Glomerular visceral epithelial cell (primary cell): Measurements from ENCODE around the gene ARHGAP22.

Experiments
- DNase-seq: peaks from one replicate; pipeline ENCODE4 v3.0.0-alpha.2; 2016; ENCODE audit errors: extremely low spot score

The ARHGAP22 gene

DNA sequence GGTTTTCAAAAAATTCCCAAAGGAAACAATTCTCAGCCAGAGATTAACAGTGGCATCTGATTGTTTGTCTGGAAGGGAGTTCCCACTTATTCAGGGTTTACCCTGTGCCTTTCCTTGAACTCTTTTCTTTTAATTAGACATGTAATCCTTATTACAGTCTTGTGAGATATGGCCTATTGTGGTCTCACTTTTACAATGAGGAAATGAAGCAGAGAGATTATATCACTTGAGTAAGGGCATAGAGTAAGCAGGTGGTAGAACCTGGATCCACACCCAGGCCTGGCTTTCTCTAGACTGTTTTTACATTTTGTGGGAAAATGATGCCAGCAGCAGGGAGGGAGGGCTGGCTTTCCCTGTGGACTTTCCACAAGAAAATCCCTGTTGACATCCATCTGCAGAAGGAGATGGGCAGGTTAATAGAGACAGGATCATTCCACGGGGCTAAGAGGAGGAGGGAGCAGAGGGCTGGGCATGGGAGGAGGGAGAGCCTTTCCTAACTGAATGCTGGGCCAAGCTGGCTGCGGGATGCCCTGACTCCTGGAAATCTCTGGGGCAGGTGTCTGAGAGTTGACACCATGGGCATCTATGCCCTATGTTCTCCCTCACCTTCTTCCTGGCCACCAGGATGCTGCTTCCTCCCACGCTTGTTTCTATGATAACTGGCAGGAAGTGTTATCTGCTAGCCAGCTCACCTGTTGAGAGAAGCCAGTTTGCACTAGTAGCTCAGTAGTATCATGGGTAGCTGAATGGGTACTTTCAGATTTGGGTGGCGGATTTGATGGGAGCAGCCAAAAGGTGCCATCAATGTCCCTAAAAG, 28.7 kb upstream of the ARHGAP22 start:
- DNase-seq = no peak

DNA sequence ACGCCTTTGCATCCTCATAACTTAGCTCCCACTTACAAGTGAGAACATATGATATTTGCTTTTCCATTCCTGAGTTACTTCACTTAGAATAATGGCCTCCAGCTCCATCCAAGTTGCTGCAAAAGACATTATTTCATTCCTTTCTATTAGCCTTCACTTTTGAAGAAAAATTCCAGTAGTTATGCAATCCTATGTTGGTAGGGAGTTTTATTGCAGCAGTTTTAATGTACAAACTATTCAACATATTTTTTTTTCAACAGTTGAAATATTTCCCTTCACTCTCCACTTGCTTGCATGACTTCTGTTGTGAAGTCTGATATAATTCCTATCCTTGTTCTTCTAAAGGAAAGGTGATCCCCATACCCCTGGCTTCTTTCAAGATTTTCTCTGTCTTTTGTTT, 27.3 kb upstream of the ARHGAP22 start:
- DNase-seq = no peak

DNA sequence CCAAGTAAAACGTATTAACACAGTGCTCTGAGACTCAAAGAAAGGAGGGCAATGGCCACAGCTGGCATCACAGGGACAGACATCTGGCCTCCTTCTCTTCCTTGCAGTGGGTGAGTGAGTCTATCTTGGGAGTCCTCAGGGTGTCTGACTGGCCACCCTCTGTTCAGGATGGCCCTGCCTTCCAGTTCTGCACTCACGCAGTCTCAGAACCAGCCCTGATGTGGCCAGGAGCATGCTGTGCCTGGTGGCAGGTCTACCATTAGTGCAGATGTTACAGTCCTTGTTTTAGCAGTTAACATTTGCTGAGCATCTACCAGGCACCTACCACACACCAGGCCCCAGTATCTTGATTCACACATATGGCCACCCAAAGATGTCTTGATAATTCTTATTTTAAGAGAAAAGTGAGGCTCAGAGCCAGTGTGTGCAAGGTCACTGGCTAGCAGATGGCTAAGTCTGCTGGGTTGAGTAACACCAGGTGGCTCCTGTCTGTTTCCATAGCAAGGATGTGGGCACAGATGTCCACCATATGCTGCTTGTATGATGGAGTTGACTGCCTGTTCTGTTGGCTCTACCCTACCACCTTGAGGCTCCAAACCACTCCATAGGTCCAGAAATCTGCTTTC, 23.2 kb upstream of the ARHGAP22 start:
- no peak for DNase-seq

DNA sequence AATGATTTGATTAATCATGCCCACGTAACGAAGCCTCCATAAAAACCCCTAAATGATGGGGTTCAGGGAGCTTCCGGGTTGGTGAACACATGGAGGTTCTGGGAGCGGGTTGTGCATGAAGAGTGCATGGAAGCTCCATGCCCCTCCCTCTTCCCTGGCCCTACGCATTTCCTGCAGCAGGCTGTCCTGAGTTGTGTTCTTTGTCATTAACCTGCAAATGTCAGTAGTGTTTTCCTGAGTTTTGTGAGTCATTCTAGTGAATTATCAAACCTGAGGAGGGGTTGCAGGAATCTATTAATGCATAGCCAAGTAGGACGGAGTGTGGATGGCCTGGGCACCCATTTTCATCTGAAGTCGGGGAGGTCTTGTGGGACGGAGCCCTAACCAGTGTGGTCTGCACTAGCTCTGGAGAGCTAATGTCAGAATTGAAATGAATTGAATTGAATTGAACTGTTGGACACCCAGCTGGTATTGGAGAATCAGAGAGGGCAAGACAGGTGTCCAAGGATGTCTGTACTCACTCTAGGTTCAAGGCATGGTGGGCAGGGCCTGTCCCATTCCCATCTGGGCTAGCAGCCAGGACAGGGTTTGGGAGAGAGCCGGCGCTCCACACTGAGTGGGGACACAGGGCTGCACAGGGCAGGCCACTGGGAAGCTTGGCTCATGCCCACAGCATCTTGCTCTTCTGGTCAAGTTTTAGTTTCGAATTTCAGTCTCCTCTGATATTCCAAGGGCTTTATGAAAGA, 22.3 kb upstream of the ARHGAP22 start:
- no peak for DNase-seq

DNA sequence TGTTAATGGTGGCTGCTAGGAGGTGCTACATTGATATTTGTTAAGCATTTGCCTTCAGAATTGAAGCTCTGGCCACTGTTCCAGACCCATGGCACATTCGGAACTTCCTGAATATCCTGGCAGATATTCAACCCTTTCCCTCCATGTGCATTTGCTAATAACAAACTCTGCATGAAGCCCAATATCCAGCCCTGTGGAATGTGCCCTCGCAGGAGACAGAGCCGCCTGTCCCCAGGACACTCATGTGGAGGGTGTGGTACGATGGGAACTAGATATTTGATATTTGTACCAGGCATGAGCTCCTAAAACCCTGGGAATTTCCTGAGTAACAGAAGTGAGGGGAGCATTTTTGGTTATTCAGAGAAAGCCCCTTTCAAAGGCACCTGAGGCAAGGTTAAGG, 21.6 kb upstream of the ARHGAP22 start:
- no peak for DNase-seq

DNA sequence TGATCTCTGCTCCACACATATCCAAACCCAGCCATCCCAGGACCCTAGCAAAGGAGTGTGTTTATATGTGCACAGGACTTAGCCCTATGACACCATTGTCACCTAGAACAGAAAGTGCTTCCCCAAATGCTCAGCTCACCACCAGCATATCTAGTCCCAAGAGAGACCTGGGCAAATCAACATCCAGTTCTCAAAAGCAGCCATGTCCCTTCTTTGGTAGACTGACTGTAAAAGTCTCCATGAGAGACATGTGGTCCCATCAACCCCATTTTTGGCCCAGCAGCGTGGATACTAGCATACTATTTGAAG, 20.9 kb upstream of the ARHGAP22 start:
- DNase-seq = no peak

DNA sequence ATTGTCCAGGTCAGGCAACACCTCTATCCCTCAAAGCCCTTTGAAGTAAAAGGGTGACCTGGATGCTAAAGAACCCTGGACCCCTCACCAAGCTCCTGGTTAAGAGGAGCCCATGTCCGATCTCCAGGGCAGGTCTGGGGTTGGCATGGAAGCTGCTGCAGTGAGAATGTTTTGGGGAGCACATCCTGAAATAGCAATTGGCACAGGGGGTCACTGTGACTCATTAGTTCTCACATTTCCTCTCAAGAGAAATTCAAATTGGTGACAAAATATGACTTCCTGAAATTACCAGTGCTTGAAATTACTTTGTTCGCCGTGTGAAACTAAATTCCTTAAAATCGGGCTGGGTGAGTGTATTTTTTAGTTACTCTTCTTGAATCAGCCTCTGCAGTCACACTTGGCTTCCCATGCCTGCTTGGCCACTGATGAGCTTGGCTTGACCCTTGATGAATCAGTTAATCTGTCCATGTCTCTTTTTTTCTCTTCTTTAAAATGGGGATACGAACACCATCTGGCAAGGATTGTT, 18.8 kb upstream of the ARHGAP22 start:
- peak; percentile 79 for DNase-seq

DNA sequence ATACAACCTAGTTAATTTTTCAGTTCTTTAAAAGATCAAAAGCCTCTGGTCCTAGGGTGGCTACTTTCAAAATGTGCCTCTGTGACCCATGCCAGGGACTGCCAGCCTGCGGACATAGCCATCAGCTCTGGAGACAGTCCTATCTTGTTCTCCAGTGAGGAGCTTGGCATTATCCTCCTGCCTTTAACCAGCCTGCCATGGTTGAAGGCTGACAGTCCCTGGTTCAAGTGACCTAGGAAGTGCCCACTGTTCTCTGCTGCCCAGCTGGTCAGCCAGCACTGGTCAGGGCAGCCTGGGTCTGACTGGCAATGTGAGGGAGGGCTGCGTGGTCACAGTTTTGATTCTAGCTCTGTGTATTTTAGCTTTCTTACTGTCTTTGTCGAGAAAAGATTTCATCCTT, 18.1 kb upstream of the ARHGAP22 start:
- no peak for DNase-seq

GRCh38 chr10:48620719-48621118, 15.8 kb upstream of the ARHGAP22 start:
- no peak for DNase-seq

GRCh38 chr10:48616436-48616835, 11.6 kb upstream of the ARHGAP22 start:
- DNase-seq = no peak

DNA sequence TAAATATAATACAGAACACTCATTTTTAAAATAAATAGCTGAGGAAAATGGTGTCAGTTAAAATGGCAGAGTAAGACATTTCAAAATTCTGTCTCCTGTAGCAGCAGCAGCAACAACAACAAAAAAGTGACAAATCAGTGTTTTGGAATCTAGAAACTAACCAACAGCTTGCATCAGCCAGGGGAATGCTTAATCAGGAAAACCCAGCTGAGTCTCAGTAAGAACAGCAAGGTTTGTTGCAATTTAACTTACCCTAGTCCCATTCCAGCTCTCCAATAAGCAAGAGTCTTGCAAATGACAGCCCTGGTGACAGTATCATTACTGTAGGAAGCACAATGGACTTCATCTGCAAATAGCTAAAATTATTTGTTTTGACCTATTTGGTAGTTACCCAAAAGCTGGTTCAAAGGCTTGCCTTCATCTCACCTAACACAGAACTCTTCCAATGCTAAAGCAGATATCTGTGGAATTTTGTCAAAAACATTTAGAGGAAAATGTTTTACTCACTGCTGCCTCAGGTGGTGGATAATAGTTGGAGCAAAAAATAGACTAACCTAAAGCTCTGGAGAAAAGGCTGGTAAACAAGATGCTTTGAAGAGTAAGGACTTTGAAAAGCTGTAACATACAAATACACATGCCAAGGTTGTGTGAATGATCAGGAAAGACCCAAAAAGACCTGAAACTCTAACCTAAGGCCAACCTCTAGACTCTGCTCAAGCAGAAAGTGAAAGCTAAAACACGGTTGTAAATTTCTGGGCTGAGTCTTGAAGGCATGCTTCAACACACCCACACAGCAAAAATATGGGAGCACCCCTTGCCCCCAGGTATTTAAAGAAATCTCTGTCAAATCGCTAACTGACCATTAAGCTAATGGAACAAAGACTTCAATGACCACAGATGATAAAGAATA, 9.9 kb upstream of the ARHGAP22 start:
- DNase-seq = no peak

DNA sequence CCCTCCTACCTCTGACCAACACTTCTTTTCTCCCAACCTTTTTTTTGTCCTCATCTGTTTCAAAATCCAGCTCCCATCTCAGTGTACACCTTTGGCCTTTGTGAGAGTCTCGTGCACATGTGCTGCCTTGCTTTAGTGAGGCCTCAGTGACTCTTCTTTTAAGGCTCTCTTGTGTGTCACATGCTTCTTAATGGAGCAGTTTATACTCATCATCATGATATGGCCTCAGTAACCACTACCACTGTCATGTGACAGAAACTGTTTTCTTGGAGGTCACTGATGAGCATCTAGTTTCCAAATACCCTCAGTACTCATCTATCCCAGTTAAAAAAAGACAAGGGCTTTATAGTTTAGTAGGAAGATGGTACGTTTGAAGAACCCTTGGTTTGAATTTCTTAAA, 8.1 kb upstream of the ARHGAP22 start:
- DNase-seq = no peak

- DNase-seq = peak; percentile 50
These were observed 7.5 kb upstream of the ARHGAP22 start for GRCh38 chr10:48612236-48612943.

DNA sequence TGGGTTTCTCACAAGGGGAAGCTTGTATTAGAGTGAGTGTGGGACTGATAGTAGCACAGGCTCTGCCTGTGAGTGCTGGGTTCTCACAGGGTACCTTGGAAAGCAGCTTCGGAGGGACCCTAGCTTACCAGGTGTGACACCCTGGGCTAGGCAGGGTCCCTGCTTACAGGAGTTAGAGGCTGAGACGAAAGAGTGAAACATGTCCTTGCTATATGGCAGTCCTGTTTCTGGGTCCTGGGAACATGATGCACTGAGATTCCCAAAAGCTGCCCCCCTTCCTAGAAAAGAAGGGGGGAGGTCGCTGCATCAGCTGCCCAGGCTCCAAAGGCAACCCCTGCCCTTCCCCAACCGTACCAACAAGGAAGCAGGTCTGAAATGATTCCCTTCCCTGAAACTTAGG, 6.3 kb upstream of the ARHGAP22 start:
- no peak for DNase-seq

GRCh38 chr10:48610585-48611093, 5.8 kb upstream of the ARHGAP22 start:
- DNase-seq = no peak

DNA sequence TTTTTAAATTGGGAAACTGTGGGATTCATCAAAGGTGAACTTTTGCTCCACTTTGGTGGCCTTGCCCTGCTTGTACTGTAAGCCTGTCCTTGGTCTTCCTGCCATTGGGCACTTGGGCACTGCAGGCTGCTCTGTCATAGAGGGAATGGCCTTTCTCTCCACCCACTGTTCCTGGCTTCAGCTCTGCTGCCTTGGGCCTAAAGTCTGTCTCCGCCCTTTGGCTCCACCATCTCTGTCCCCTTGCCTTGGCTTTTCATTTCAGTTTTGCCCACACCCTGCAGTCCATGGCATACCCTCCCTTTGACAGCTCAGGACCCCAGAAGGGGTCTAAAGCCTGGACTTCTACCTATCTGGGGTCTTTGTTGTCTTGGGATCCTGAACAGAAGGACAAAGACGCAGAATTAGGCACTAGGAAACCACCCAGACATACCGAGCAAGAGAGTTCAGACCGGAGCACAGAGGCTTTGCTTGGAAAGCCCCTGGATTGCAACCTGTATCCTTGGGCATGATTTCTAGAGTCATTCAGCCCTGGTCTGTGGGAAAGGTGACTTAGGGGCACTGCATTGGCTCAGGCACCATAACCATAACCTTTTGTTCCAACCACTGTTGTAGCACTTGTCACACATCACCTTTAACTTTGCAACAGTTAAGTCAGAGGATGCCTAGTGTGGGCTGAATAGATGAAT, 5.2 kb upstream of the ARHGAP22 start:
- DNase-seq = no peak

DNA sequence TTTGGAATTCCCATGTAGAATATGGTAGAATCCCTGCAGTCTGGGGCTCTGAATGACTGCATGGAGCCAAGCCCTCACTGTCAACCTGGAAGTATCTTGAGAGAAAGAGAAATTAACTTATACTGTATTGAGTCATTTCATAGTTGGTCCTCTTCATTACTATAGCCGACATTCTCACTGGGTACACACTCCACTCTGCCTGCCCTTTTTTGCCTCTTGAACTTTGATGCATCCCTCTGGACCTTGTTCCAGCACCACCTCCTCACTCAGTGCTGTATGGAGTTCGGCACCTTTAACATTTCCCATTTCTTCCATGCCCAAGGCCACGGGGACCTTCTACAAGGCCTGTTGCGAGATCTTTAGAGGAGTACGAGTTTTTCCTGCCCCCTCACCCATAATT, 4.6 kb upstream of the ARHGAP22 start:
- DNase-seq = no peak

DNA sequence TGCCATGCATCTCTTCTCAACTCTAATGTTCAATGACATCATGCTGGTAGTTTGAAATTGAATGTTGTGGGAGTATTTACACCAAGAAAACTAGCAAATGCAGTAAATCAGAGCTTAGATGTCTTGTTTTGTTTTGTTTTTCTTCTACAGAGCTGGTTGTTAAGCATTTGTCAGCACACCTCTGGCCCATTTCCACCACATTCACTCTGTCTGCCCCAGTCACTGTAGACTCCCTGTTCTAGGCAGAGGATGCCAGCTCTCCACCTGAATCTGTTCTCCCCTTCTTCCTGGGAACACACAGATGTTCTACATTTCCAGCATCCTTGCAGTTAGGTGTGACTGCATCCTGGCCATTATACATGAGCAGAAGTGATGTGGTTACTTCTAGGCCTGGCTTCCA, 4.1 kb upstream of the ARHGAP22 start:
- no peak for DNase-seq

DNA sequence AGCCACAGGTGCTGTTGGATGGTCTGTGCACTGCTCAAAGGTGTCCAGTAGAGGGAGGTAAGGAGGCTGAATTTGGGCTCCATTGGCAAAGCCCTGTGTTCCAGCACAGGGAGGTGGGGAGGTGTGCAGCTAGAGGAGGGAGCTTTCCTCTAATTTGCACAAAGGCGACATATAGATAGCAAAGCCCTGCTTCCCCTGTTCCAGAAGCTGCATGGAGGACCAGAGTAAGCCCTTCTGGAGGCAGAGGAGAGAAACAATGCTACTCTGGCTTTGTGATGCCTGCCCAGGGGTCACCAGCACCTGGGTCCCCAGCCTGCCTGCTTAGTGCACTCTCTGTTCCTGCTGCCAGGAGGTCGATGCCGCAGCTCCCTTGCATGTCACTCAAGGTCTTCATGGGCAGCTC, 3.4 kb upstream of the ARHGAP22 start:
- no peak for DNase-seq
